GM19455 (cell line): ENCODE results near the gene SYNC.

Experiments
- ATAC-seq: cut with Tn5 transposase; IDR thresholded peaks from one replicate; pipeline ENCODE4 v1.9.1; 2021; ENCODE audit not compliant: unreplicated experiment

The SYNC gene

GRCh38 chr1:32702599-32703478, at the start of gene SYNC:
Gene SYNC (minus strand): TSS chr1:32702770. CDS start chr1:32702660, 110 bp downstream.
- no peak for ATAC-seq

GRCh38 chr1:32749771-32750170, 47.2 kb upstream of the SYNC start:
- ATAC-seq, result no peak

- ATAC-seq, result no peak
These were observed 46.8 kb upstream of the SYNC start for GRCh38 chr1:32749332-32749731.

GRCh38 chr1:32748926-32749325, 46.4 kb upstream of the SYNC start:
- ATAC-seq, result no peak

GRCh38 chr1:32748348-32748747, 45.8 kb upstream of the SYNC start:
- no peak for ATAC-seq

- no peak for ATAC-seq
These were observed 43.6 kb upstream of the SYNC start for GRCh38 chr1:32746130-32746529.

- ATAC-seq, result no peak
These were observed 41.5 kb upstream of the SYNC start for GRCh38 chr1:32744071-32744425.

- ATAC-seq, result no peak
These were observed 41.0 kb upstream of the SYNC start for GRCh38 chr1:32743380-32744070.

- ATAC-seq, result no peak
These were observed 40.4 kb upstream of the SYNC start for GRCh38 chr1:32742956-32743355.

GRCh38 chr1:32742199-32742947, 39.8 kb upstream of the SYNC start:
- ATAC-seq, result no peak

- no peak for ATAC-seq
These were observed 39.0 kb upstream of the SYNC start for GRCh38 chr1:32741413-32742198.

- ATAC-seq, result no peak
These were observed 38.5 kb upstream of the SYNC start for GRCh38 chr1:32741059-32741412.

- no peak for ATAC-seq
These were observed 34.5 kb upstream of the SYNC start for GRCh38 chr1:32736812-32737791.

- ATAC-seq, result no peak
These were observed 31.2 kb upstream of the SYNC start for GRCh38 chr1:32733582-32734321.

GRCh38 chr1:32729254-32730046, 26.9 kb upstream of the SYNC start:
- ATAC-seq, result no peak

GRCh38 chr1:32728413-32729077, 26.0 kb upstream of the SYNC start:
- no peak for ATAC-seq

- no peak for ATAC-seq
These were observed 25.3 kb upstream of the SYNC start for GRCh38 chr1:32727876-32728275.

- ATAC-seq, result no peak
These were observed 23.0 kb upstream of the SYNC start for GRCh38 chr1:32725615-32725982.
